Endodermal cell (in vitro differentiated cells): ENCODE measurements around the gene MAPKAPK5. TPM values are rescaled to one million over a fixed set of nuclear protein-coding genes. Genes with fewer than 3 reads are reported as not detected.

ENCODE experiments used
- DNase-seq: peaks from one replicate; pipeline ENCODE4 v3.0.0-alpha.2; 2017
- H3K27ac ChIP-seq: 2 replicates; pipeline ENCODE4 v1.5.1; 2013; ENCODE audit warnings: mild to moderate bottlenecking, low read depth, low read length, moderate library complexity
- H3K27me3 ChIP-seq: 2 replicates; pipeline ENCODE4 v1.6.1; 2013; ENCODE audit warnings: mild to moderate bottlenecking, low read length, moderate library complexity; ENCODE audit not compliant: insufficient read depth, control insufficient read depth, poor library complexity, severe bottlenecking
- H3K36me3 ChIP-seq: 2 replicates; pipeline ENCODE4 v1.7.0; 2013; ENCODE audit warnings: mild to moderate bottlenecking, low read length, moderate library complexity; ENCODE audit not compliant: control insufficient read depth, insufficient read depth
- H3K4me1 ChIP-seq: one replicate; pipeline ENCODE4 v1.7.0; 2013; ENCODE audit warnings: low read length; ENCODE audit not compliant: control insufficient read depth, insufficient read depth
- H3K4me3 ChIP-seq: 2 replicates; pipeline ENCODE4 v1.5.1; 2013; ENCODE audit warnings: mild to moderate bottlenecking, low read length, moderate library complexity
- H3K9ac ChIP-seq: 2 replicates; pipeline ENCODE4 v1.6.1; 2013; ENCODE audit warnings: mild to moderate bottlenecking, low read length, moderate library complexity; ENCODE audit not compliant: poor library complexity, severe bottlenecking; ENCODE audit errors: extremely low read depth
- H3K9me3 ChIP-seq: 2 replicates; pipeline ENCODE4 v1.6.1; 2013; ENCODE audit warnings: mild to moderate bottlenecking, low read length, moderate library complexity; ENCODE audit not compliant: control insufficient read depth
- H3K27ac Mint-ChIP-seq: 2 replicates; pipeline ENCODE4 v1.8.0; 2020; ENCODE audit warnings: mixed read lengths
- H3K27me3 Mint-ChIP-seq: 2 replicates; pipeline ENCODE4 v1.8.0; 2021; ENCODE audit warnings: mild to moderate bottlenecking, mixed read lengths; ENCODE audit not compliant: insufficient read depth
- H3K36me3 Mint-ChIP-seq: 2 replicates; pipeline ENCODE4 v1.8.0; 2020; ENCODE audit warnings: low read depth, mixed read lengths
- H3K4me1 Mint-ChIP-seq: 2 replicates; pipeline ENCODE4 v1.8.0; 2020; ENCODE audit warnings: mixed read lengths
- H3K4me3 Mint-ChIP-seq: 2 replicates; pipeline ENCODE4 v1.8.0; 2020; ENCODE audit warnings: mild to moderate bottlenecking, moderate library complexity, mixed read lengths
- H3K9me3 Mint-ChIP-seq: 2 replicates; pipeline ENCODE4 v1.8.0; 2020; ENCODE audit warnings: mild to moderate bottlenecking, mixed read lengths
- WGBS, 2 experiments: methylation state at CpG; one replicate each; pipeline versions ENCODE4 v1.1.5 to v1.1.7; 2013; ENCODE audit warnings: missing lambda C conversion rate in 2 of 2, mixed read lengths in 1 of 2; ENCODE audit not compliant: insufficient coverage in 1 of 2, insufficient read length in 1 of 2; 5-methylcytosine and 5-hydroxymethylcytosine counted together
- total RNA-seq, 2 donors: library from RNA; stranded (reverse); fragmentation: NEBNext Ultra II Directional in 1 of 2; extraction: Animal tissue kit (Norgen Biotek cat#: 25700) in 1 of 2; gene quantifications; 2 replicates in 1 of 2; 3 replicates in 1 of 2; pipeline ENCODE4 v1.2.1, GENCODE V29; 2021
- TF ChIP-seq, protein P1 (sequence below): fragments of 200-600 bp; sonication (generic); conservative IDR thresholded peaks from 2 replicates; pipeline ENCODE4 v1.5.0; 2021; ENCODE audit warnings: antibody characterized with exemption, mild to moderate bottlenecking

The MAPKAPK5 gene
- total RNA-seq, 2 donors from 2014 or later, result 80.5 to 90.6 TPM

DNA sequence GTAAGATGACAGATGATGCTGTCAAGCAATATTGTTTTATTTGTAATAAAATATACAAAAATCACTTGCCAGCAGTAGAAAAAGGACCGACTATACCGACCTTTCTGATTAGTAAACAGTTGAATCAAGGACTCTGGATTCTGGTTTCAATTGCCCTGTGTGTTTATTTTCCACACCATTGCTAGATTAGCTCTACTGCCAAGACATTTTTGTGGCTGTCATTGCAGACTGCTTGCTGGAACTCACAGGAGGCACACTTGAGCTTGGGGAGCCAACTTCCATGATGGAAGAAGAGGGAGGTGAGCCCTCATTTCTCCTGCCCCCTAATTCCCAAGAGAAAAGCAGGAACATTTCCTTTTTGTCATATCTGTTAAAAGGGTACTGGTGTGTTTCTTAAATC lies 51.3 kb downstream of the MAPKAPK5 start:
- Mint-ChIP-seq H3K9me3 (no peaks in the 10 kb centered on the region), H3K4me3 (no peak overlapping the region), H3K36me3 (peaks cover 69% of the 10 kb centered on the region), H3K4me1 (no peaks in the 10 kb centered on the region), H3K27ac (no peak overlapping the region), H3K27me3 (no peaks in the 10 kb centered on the region)
- Histone ChIP-seq H3K4me3 (no peak overlapping the region), H3K4me1 (no peaks in the 10 kb centered on the region), H3K9me3 (no peaks in the 10 kb centered on the region), H3K36me3 (peaks cover 83% of the 10 kb centered on the region), H3K27ac (no peak overlapping the region), H3K27me3 (no peaks in the 10 kb centered on the region), H3K9ac (no peak overlapping the region)
- 93 to 98% methylated on average over 2 of the region's 2 CpGs for WGBS, 2 experiments
- DNase-seq, result no peak
- TF ChIP-seq, protein P1, sequence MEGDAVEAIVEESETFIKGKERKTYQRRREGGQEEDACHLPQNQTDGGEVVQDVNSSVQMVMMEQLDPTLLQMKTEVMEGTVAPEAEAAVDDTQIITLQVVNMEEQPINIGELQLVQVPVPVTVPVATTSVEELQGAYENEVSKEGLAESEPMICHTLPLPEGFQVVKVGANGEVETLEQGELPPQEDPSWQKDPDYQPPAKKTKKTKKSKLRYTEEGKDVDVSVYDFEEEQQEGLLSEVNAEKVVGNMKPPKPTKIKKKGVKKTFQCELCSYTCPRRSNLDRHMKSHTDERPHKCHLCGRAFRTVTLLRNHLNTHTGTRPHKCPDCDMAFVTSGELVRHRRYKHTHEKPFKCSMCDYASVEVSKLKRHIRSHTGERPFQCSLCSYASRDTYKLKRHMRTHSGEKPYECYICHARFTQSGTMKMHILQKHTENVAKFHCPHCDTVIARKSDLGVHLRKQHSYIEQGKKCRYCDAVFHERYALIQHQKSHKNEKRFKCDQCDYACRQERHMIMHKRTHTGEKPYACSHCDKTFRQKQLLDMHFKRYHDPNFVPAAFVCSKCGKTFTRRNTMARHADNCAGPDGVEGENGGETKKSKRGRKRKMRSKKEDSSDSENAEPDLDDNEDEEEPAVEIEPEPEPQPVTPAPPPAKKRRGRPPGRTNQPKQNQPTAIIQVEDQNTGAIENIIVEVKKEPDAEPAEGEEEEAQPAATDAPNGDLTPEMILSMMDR, result no peak

DNA sequence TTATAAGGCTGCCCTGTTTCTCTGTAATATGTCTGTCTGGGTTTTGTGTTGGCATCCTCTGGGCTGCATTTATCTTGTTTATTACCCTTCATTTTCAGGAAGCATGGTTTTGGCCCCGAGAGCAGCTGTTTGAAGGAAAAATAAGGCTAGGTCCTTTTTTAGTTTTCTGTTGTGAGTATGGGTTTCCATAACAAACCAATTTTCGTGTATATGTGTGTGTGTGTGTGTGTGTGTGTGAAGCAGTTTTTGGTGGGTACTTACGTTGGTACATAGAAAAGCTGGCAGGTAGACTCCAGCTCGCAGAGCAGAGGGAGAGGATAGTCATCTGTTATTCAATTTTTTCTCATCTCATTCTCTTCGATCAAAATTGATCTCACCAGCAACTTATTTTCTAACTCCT lies 52.5 kb downstream of the MAPKAPK5 start:
- H3K9ac ChIP-seq, result no peak overlapping the region
- Mint-ChIP-seq H3K4me3 (no peak overlapping the region), H3K27me3 (no peaks in the 10 kb centered on the region), H3K4me1 (no peaks in the 10 kb centered on the region), H3K36me3 (peaks cover 67% of the 10 kb centered on the region), H3K27ac (no peak overlapping the region), H3K9me3 (no peaks in the 10 kb centered on the region)
- 93% methylated on average over 4 of the region's 5 CpGs; no CpG with 5 or more reads in 1 of the 2 experiments for WGBS, 2 experiments
- H3K27ac ChIP-seq, result no peak overlapping the region
- TF ChIP-seq, protein P1, result no peak
- no peaks in the 10 kb centered on the region for H3K27me3 ChIP-seq
- no peak for DNase-seq
- H3K4me1 ChIP-seq, result no peaks in the 10 kb centered on the region
- H3K36me3 ChIP-seq, result peaks cover 83% of the 10 kb centered on the region
- no peaks in the 10 kb centered on the region for H3K9me3 ChIP-seq
- H3K4me3 ChIP-seq, result no peak overlapping the region

GRCh38 chr12:111901182-111901581 lies 59.2 kb downstream of the MAPKAPK5 start:
- Histone ChIP-seq H3K9ac (no peak overlapping the region), H3K27me3 (no peaks in the 10 kb centered on the region), H3K4me3 (no peak overlapping the region), H3K4me1 (no peaks in the 10 kb centered on the region), H3K36me3 (peaks cover 63% of the 10 kb centered on the region), H3K9me3 (peaks cover 14% of the 10 kb centered on the region), H3K27ac (no peak overlapping the region)
- DNase-seq, result no peak
- peaks cover 34% of the 10 kb centered on the region for H3K36me3 Mint-ChIP-seq
- TF ChIP-seq, protein P1, result no peak
- no peaks in the 10 kb centered on the region for H3K27me3 Mint-ChIP-seq
- peaks cover 4% of the 10 kb centered on the region for H3K4me1 Mint-ChIP-seq
- H3K9me3 Mint-ChIP-seq, result peaks cover under 1% of the 10 kb centered on the region
- WGBS, 2 experiments, result 83 to 92% methylated on average over 3 of the region's 4 CpGs
- no peak overlapping the region for H3K27ac Mint-ChIP-seq
- no peak overlapping the region for H3K4me3 Mint-ChIP-seq
